GM12801 (cell line): Measurements from ENCODE around the gene FGF10.

Source experiments
- CTCF ChIP-seq: IDR thresholded peaks from one replicate; pipeline ENCODE4 v1.5.1; 2011; ENCODE audit warnings: control low read depth; ENCODE audit not compliant: insufficient read length; ENCODE audit errors: extremely low read depth

FGF10 gene

GRCh38 chr5:44265713-44266112 is 123.5 kb downstream of the FGF10 start:
- TF ChIP-seq CTCF, result no peak

GRCh38 chr5:44260793-44261192 is 128.4 kb downstream of the FGF10 start:
- no peak for TF ChIP-seq CTCF

- TF ChIP-seq CTCF, result no peak
Observed at GRCh38 chr5:44257653-44258365, 131.4 kb downstream of the FGF10 start.

GRCh38 chr5:44257221-44257620 is 132.0 kb downstream of the FGF10 start:
- TF ChIP-seq CTCF, result no peak
